Spleen (tissue), 11 donors: ENCODE results near the gene SLAMF1. TPM values are rescaled to one million over a fixed set of nuclear protein-coding genes. Genes with fewer than 3 reads are reported as not detected.

Source experiments
- DNase-seq: peaks from one replicate; pipeline ENCODE4 v3.0.0-alpha.2; 2020
- H3K27ac ChIP-seq, 8 donors: fragments of 200-600 bp; sonication (generic) in 7 of 8; 1 replicate in 4 of 8; 2 replicates in 4 of 8; pipeline versions ENCODE4 v1.5.0 to v1.8.0; 2016 to 2021; ENCODE audit warnings: inconsistent platforms in 4 of 8, mild to moderate bottlenecking in 4 of 8, moderate library complexity in 1 of 8
- H3K27me3 ChIP-seq, 7 donors: fragments of 200-600 bp; sonication (generic) in 6 of 7; replicated peaks in 1 of 7; 1 replicate in 4 of 7; 2 replicates in 3 of 7; pipeline versions ENCODE4 v1.5.0 to v1.8.0; 2016 to 2021; ENCODE audit warnings: inconsistent platforms in 3 of 7, mild to moderate bottlenecking in 1 of 7
- H3K36me3 ChIP-seq, 6 donors: fragments of 200-600 bp; sonication (generic) in 5 of 6; 1 replicate in 4 of 6; 2 replicates in 2 of 6; pipeline versions ENCODE4 v1.5.0 to v1.8.0; 2016 to 2021; ENCODE audit warnings: inconsistent platforms in 2 of 6
- H3K4me1 ChIP-seq, 6 donors: fragments of 200-600 bp; sonication (generic) in 5 of 6; 1 replicate in 3 of 6; 2 replicates in 3 of 6; pipeline versions ENCODE4 v1.5.0 to v1.8.0; 2016 to 2021; ENCODE audit warnings: inconsistent platforms in 3 of 6
- H3K4me3 ChIP-seq, 8 donors: fragments of 200-600 bp; sonication (generic) in 7 of 8; 1 replicate in 4 of 8; 2 replicates in 4 of 8; pipeline versions ENCODE4 v1.5.0 to v1.8.0; 2016 to 2021; ENCODE audit warnings: inconsistent platforms in 4 of 8, mild to moderate bottlenecking in 4 of 8, moderate library complexity in 2 of 8
- H3K9me3 ChIP-seq, 8 donors: fragments of 200-600 bp; sonication (generic) in 7 of 8; 1 replicate in 4 of 8; 2 replicates in 4 of 8; pipeline versions ENCODE4 v1.5.0 to v1.8.0; 2016 to 2021; ENCODE audit warnings: inconsistent platforms in 4 of 8
- CTCF ChIP-seq, 11 experiments: fragments of 200-600 bp in 7 of 11; fragments of 450-650 bp in 4 of 11; sonication (generic) in 4 of 11; IDR thresholded peaks in 8 of 11; conservative IDR thresholded peaks in 3 of 11; 1 replicate in 7 of 11; 2 replicates in 4 of 11; pipeline versions ENCODE4 v1.4.0 to v1.8.0; 2016 to 2021; ENCODE audit warnings: antibody characterized with exemption in 11 of 11, inconsistent platforms in 4 of 11, mild to moderate bottlenecking in 1 of 11
- POLR2A ChIP-seq, 3 donors: fragments of 450-650 bp; IDR thresholded peaks; one replicate each; pipeline ENCODE4 v1.5.1; 2017; ENCODE audit warnings: antibody characterized with exemption in 3 of 3, mild to moderate bottlenecking in 1 of 3
- POLR2AphosphoS5 ChIP-seq, 3 donors: sonication (generic); formaldehyde crosslinking; IDR thresholded peaks; one replicate each; pipeline ENCODE4 v1.5.1; 2017; ENCODE audit warnings: antibody characterized with exemption in 3 of 3
- WGBS, 5 donors: extraction: QIAGEN DNeasy Blood & Tissue Kit in 3 of 5; methylation state at CpG; one replicate each; pipeline versions ENCODE4 v1.1.5 to v1.1.7; 2013 to 2018; 5-methylcytosine and 5-hydroxymethylcytosine counted together
- intact Hi-C: fragments of 100-400 bp; cut with DNase I; formaldehyde crosslinking; loops from one replicate; pipeline ENCODE4 v1.15.0; 2023; ENCODE audit warnings: low total_unique reads
- polyA plus RNA-seq, 3 donors: library from polyadenylated mRNA; stranded (reverse); fragments of 200-250 nt; gene quantifications; one replicate each; pipeline ENCODE4 v1.2.1, GENCODE V29; 2013
- total RNA-seq, 7 donors: library from RNA; depleted of rRNA in 3 of 7; stranded (reverse); fragments of >200 nt in 3 of 7; fragmentation: NEBNext Ultra II Directional in 4 of 7; extraction: Animal tissue kit (Norgen Biotek cat#: 25700) in 4 of 7; gene quantifications; one replicate each; pipeline versions ENCODE4 v1.1.0 to v1.2.1, GENCODE V29; 2016 to 2021
- donor health status: healthy with polysubstance abuse.
- donor health status: DM: no; HTN: no; CAD: no; lungs with moderate emphysema.
- donor health status: DM: no; HTN: no; CAD: no.
- donor health status: Bipolar disorder and iron deficiency.
- donor health status: healthy.
- donor health status: DM: no; HTN: no; CAD: no.
- donor health status: DM: yes; HTN: yes; CAD: no.

The SLAMF1 gene
- total and polyA plus RNA-seq, 10 donors = 2.8 to 18.3 (median 10.3) TPM

- Histone ChIP-seq H3K27ac (peak overlapping the region; percentile 4 to 86 (median 76)), H3K9me3 (no peaks in the 10 kb centered on the region), H3K4me1 (peaks cover 13 to 88% (median 30%) of the 10 kb centered on the region in 6 donors), H3K4me3 (peak overlapping the region; percentile 19 to 64 (median 37)), H3K36me3 (no peaks in the 10 kb centered on the region), H3K27me3 (no peaks in the 10 kb centered on the region)
- DNase-seq = no peak
- TF ChIP-seq POLR2A (IDR thresholded peaks at IDR 0.05) (no peak), CTCF (IDR thresholded peaks at IDR 0.05 in 8 of 11, conservative IDR thresholded peaks at IDR 0.05 in 3 of 11) (no peak), POLR2AphosphoS5 (IDR thresholded peaks at IDR 0.05) (no peak)
- intact Hi-C loops = no loop called here
- WGBS, 5 donors = 25 to 44% (median 39%) methylated on average over 3 of the region's 3 CpGs
These were observed 481 bp upstream of the SLAMF1 start for GRCh38 chr1:160647329-160647720.

GRCh38 chr1:160646180-160646579 lies 664 bp downstream of the SLAMF1 start:
- DNase-seq = no peak
- WGBS, 5 donors = 82 to 89% (median 84%) methylated on average over 1 of the region's 1 CpG
- H3K4me1 ChIP-seq = peaks cover 6 to 88% (median 32%) of the 10 kb centered on the region in 6 donors
- no peaks in the 10 kb centered on the region for H3K27me3 ChIP-seq
- H3K36me3 ChIP-seq = no peaks in the 10 kb centered on the region
- no peaks in the 10 kb centered on the region for H3K9me3 ChIP-seq
- peak overlapping the region; percentile 4 to 86 (median 76) for H3K27ac ChIP-seq
- H3K4me3 ChIP-seq = peak overlapping the region; percentile 19 to 64 (median 37)
- TF ChIP-seq POLR2AphosphoS5 (IDR thresholded peaks at IDR 0.05) = no peak
- TF ChIP-seq CTCF (IDR thresholded peaks at IDR 0.05 in 8 of 11, conservative IDR thresholded peaks at IDR 0.05 in 3 of 11) = no peak
- no peak for TF ChIP-seq POLR2A (IDR thresholded peaks at IDR 0.05)
- intact Hi-C loops = no loop called here

GRCh38 chr1:160645386-160646130 lies 1.3 kb downstream of the SLAMF1 start:
- H3K4me3 ChIP-seq = peak overlapping the region; percentile 19 to 64 (median 37)
- WGBS, 5 donors = 66 to 81% (median 77%) methylated on average over 13 of the region's 13 CpGs

More at GRCh38 chr1:160645386-160646130, 1.3 kb downstream of the SLAMF1 start:
- H3K27ac ChIP-seq = peak overlapping the region; percentile 4 to 86 (median 76)
- peaks cover 12 to 88% (median 36%) of the 10 kb centered on the region in 6 donors for H3K4me1 ChIP-seq
- no peaks in the 10 kb centered on the region for H3K27me3 ChIP-seq
- DNase-seq = no peak
- no peaks in the 10 kb centered on the region for H3K36me3 ChIP-seq
- H3K9me3 ChIP-seq = no peaks in the 10 kb centered on the region
- TF ChIP-seq CTCF (IDR thresholded peaks at IDR 0.05 in 8 of 11, conservative IDR thresholded peaks at IDR 0.05 in 3 of 11) = no peak
- TF ChIP-seq POLR2A (IDR thresholded peaks at IDR 0.05) = no peak
- no peak for TF ChIP-seq POLR2AphosphoS5 (IDR thresholded peaks at IDR 0.05)
- intact Hi-C loops = no loop called here
